SIG-M5 treated with dmso at 0.1 percent for 504 hours (cell line): ENCODE results near the gene C2CD5.

Source experiments
- DNase-seq: peaks from one replicate; lab custom pipeline; 2025; ENCODE audit not compliant: unreplicated experiment; lab: John Stamatoyannopoulos, UW

C2CD5 gene

GRCh38 chr12:22435583-22435982, 108.8 kb downstream of the C2CD5 start:
- no peak for DNase-seq

- no peak for DNase-seq
These were observed 112.6 kb downstream of the C2CD5 start for GRCh38 chr12:22431693-22432251.

GRCh38 chr12:22416801-22417200, 127.5 kb downstream of the C2CD5 start:
- no peak for DNase-seq

GRCh38 chr12:22415342-22416309, 128.7 kb downstream of the C2CD5 start:
- DNase-seq, result no peak

GRCh38 chr12:22414742-22415141, 129.6 kb downstream of the C2CD5 start:
- no peak for DNase-seq

GRCh38 chr12:22413592-22413991, 130.8 kb downstream of the C2CD5 start:
- DNase-seq, result no peak

GRCh38 chr12:22412581-22412980, 131.8 kb downstream of the C2CD5 start:
- no peak for DNase-seq

GRCh38 chr12:22410486-22410885, 133.9 kb downstream of the C2CD5 start:
- DNase-seq, result peak; percentile 50

GRCh38 chr12:22409377-22410164, 134.8 kb downstream of the C2CD5 start:
- DNase-seq, result no peak

- no peak for DNase-seq
These were observed 135.5 kb downstream of the C2CD5 start for GRCh38 chr12:22408610-22409376.

GRCh38 chr12:22407397-22407796, 136.9 kb downstream of the C2CD5 start:
- DNase-seq, result no peak

- DNase-seq, result no peak
These were observed 137.7 kb downstream of the C2CD5 start for GRCh38 chr12:22406627-22407026.

GRCh38 chr12:22399464-22400180, 144.7 kb downstream of the C2CD5 start:
- peak; percentile 37 for DNase-seq
